HCT116 (cell line): ENCODE data around the gene CAMK2G. TPM values are rescaled to one million over a fixed set of nuclear protein-coding genes. Genes with fewer than 3 reads are reported as not detected.
A peak's percentile ranks its signal among the peaks of the same experiment; 100 is the strongest.

Experiments used
- ATAC-seq: fragments of 200-7000 bp; cut with Tn5 transposase; 2 replicates; pipeline ENCODE4 v1.9.1; 2020; ENCODE audit warnings: mild to moderate bottlenecking, moderate library complexity
- Bru-seq: library from RNA; stranded (reverse); fragments of 400-500 nt; gene quantifications from one replicate; lab custom pipeline; 2021; lab: Mats Ljungman, UMichigan
- BruChase-seq, 2 experiments: library from RNA; stranded (reverse); fragments of 400-500 nt; gene quantifications; one replicate each; lab custom pipeline; 2021; lab: Mats Ljungman, UMichigan
- BruUV-seq: library from RNA; stranded (reverse); fragments of 400-500 nt; replicated peaks from 2 replicates; lab custom pipeline; 2021; lab: Mats Ljungman, UMichigan
- CTCF ChIA-PET: fragments of 300-600 bp; sonication (Branson Sonifier 250); formaldehyde crosslinking; loops from one replicate; lab custom pipeline; 2021; ENCODE audit warnings: antibody characterized with exemption; lab: Charles Lee
- POLR2A ChIA-PET: fragments of 300-600, 350-600 bp; sonication (Branson Sonifier 250); formaldehyde crosslinking; loops from one replicate; lab custom pipeline; 2021; ENCODE audit warnings: antibody characterized with exemption; lab: Charles Lee
- RAD21 ChIA-PET, 2 experiments: fragments of 300-600 bp; sonication (Branson Sonifier 250); formaldehyde crosslinking; loops; one replicate each; lab custom pipeline; 2023; ENCODE audit warnings: low total read pairs in 2 of 2; ENCODE audit not compliant: uncharacterized antibody in 2 of 2, unreplicated experiment in 2 of 2, low non-redundant PET in 1 of 2; lab: Charles Lee
- DNase-seq: peaks from one replicate; pipeline ENCODE4 v3.0.0-alpha.2; 2010; ENCODE audit warnings: low read depth, low spot score
- H2AFZ ChIP-seq: fragments of 200-600 bp; shearing (Covaris generic), sonication (generic); 2 replicates; pipeline ENCODE4 v1.6.1; 2017; ENCODE audit warnings: low read depth, mixed run types, mixed read lengths, antibody characterized with exemption, low read length; ENCODE audit not compliant: poor library complexity, severe bottlenecking
- H3K27ac ChIP-seq: 2 replicates; pipeline ENCODE4 v1.5.1; 2012; ENCODE audit warnings: low read depth, low read length
- H3K27me3 ChIP-seq: fragments of 200-600 bp; sonication (generic); 2 replicates; pipeline ENCODE4 v1.6.1; 2016; ENCODE audit warnings: mixed run types, low read length, mixed read lengths; ENCODE audit not compliant: insufficient read depth
- H3K36me3 ChIP-seq, 2 experiments: fragments of 200-500 bp in 1 of 2; fragments of 200-600 bp in 1 of 2; sonication (Bioruptor generic) in 1 of 2; sonication (generic) in 1 of 2; 2 replicates each; pipeline versions ENCODE4 v1.5.1 to v1.6.1; 2014 to 2016; ENCODE audit warnings: low read length in 2 of 2, inconsistent platforms in 1 of 2, mixed read lengths in 1 of 2, mixed run types in 1 of 2; ENCODE audit not compliant: insufficient read depth in 2 of 2, control insufficient read depth in 1 of 2
- H3K4me1 ChIP-seq, 2 experiments: fragments of 200-600 bp in 1 of 2; sonication (generic) in 1 of 2; 2 replicates each; pipeline versions ENCODE4 v1.5.1 to v1.6.1; 2012 to 2017; ENCODE audit warnings: low read length in 2 of 2, inconsistent platforms in 1 of 2, mild to moderate bottlenecking in 1 of 2, mixed read lengths in 1 of 2, mixed run types in 1 of 2, moderate library complexity in 1 of 2; ENCODE audit not compliant: insufficient read depth in 2 of 2, control insufficient read depth in 1 of 2
- H3K4me2 ChIP-seq: fragments of 200-600 bp; sonication (generic); 2 replicates; pipeline ENCODE4 v1.6.1; 2017; ENCODE audit warnings: mixed run types, low read length, mixed read lengths
- H3K4me3 ChIP-seq, 2 experiments: fragments of 200-600 bp in 1 of 2; sonication (generic) in 1 of 2; replicated peaks in 1 of 2; 2 replicates each; pipeline ENCODE4 v1.5.1; 2011 to 2016; ENCODE audit warnings: low read length in 2 of 2, control low read depth in 1 of 2, low read depth in 1 of 2, mild to moderate bottlenecking in 1 of 2, mixed read lengths in 1 of 2, mixed run types in 1 of 2
- H3K79me2 ChIP-seq: fragments of 200-600 bp; sonication (generic); 2 replicates; pipeline ENCODE4 v1.6.1; 2017; ENCODE audit warnings: mild to moderate bottlenecking, mixed run types, low read length, moderate library complexity, mixed read lengths; ENCODE audit not compliant: insufficient read depth
- H3K9ac ChIP-seq: fragments of 200-600 bp; sonication (generic); 2 replicates; pipeline ENCODE4 v1.6.1; 2016; ENCODE audit warnings: low read length, mixed read lengths
- H3K9me2 ChIP-seq: fragments of 200-600 bp; sonication (generic), shearing (Covaris generic); 2 replicates; pipeline ENCODE4 v1.6.1; 2017; ENCODE audit warnings: mixed run types, mild to moderate bottlenecking, moderate library complexity; ENCODE audit not compliant: insufficient read depth
- H3K9me3 ChIP-seq, 2 experiments: fragments of 200-500 bp in 1 of 2; fragments of 200-600 bp in 1 of 2; sonication (Bioruptor generic) in 1 of 2; sonication (generic) in 1 of 2; 2 replicates each; pipeline ENCODE4 v1.6.1; 2014 to 2017; ENCODE audit warnings: low read length in 2 of 2, mixed read lengths in 2 of 2, inconsistent platforms in 1 of 2, low read depth in 1 of 2, mild to moderate bottlenecking in 1 of 2, mixed run types in 1 of 2, moderate library complexity in 1 of 2; ENCODE audit not compliant: control insufficient read depth in 1 of 2, insufficient read depth in 1 of 2
- H4K20me1 ChIP-seq: fragments of 200-600 bp; sonication (generic), shearing (Covaris generic); 2 replicates; pipeline ENCODE4 v1.6.1; 2017; ENCODE audit warnings: mixed run types, mild to moderate bottlenecking, moderate library complexity; ENCODE audit not compliant: insufficient read depth
- CEBPB ChIP-seq: IDR thresholded peaks from 2 replicates; pipeline ENCODE4 v1.6.1; 2012; ENCODE audit warnings: low read depth
- POLR2A ChIP-seq: IDR thresholded peaks from 2 replicates; pipeline ENCODE4 v1.7.0; 2011; ENCODE audit warnings: borderline replicate concordance; ENCODE audit not compliant: insufficient read depth, insufficient read length; ENCODE audit errors: extremely low read depth
- POLR2AphosphoS5 ChIP-seq: IDR thresholded peaks from 2 replicates; pipeline ENCODE4 v1.6.1; 2011; ENCODE audit warnings: mild to moderate bottlenecking, low read depth, low read length, moderate library complexity
- TCF7L2 ChIP-seq: IDR thresholded peaks from 2 replicates; pipeline ENCODE4 v1.7.0; 2011; ENCODE audit warnings: borderline replicate concordance, inconsistent platforms; ENCODE audit not compliant: insufficient read depth, insufficient read length; ENCODE audit errors: extremely low read depth
- intact Hi-C: fragments of 100-400 bp; cut with micrococcal nuclease; formaldehyde crosslinking; loops from 2 replicates; pipeline ENCODE4 v1.10.0; 2022
- long read RNA-seq: library from polyadenylated mRNA; unstranded; transcript quantifications from one replicate; pipeline ENCODE4 v2.0.0, GENCODE V29; 2021; ENCODE audit not compliant: unreplicated experiment
- polyA plus RNA-seq: library from polyadenylated mRNA; unstranded; fragments of >200 nt; gene quantifications from 2 replicates; pipeline ENCODE4 v1.2.1, GENCODE V29; 2012; ENCODE audit warnings: missing spikeins
- total RNA-seq: library from RNA; stranded (reverse); gene quantifications from one replicate; pipeline ENCODE4 v1.2.1, GENCODE V29; 2021; ENCODE audit not compliant: unreplicated experiment
- TF ChIP-seq, protein P1 (sequence below), 3 experiments: fragments of 200-600 bp in 1 of 3; sonication (generic) in 1 of 3; IDR thresholded peaks in 2 of 3; conservative IDR thresholded peaks in 1 of 3; 2 replicates each; pipeline ENCODE4 v1.5.1; 2012 to 2017; ENCODE audit warnings: low read depth in 2 of 3, low read length in 2 of 3, antibody characterized with exemption in 1 of 3, borderline replicate concordance in 1 of 3, control low read depth in 1 of 3, mild to moderate bottlenecking in 1 of 3, mixed read lengths in 1 of 3, mixed run types in 1 of 3, moderate library complexity in 1 of 3; ENCODE audit not compliant: insufficient read depth in 1 of 3
- TF ChIP-seq, protein P2 (sequence below): IDR thresholded peaks from 2 replicates; pipeline ENCODE4 v1.6.1; 2012
- TF ChIP-seq, protein P3 (sequence below): IDR thresholded peaks from 2 replicates; pipeline ENCODE4 v1.6.1; 2011; ENCODE audit warnings: mild to moderate bottlenecking, low read length, moderate library complexity; ENCODE audit not compliant: insufficient replicate concordance; ENCODE audit errors: extremely low read depth
- TF ChIP-seq, protein P4 (sequence below): IDR thresholded peaks from 2 replicates; pipeline ENCODE4 v1.6.1; 2012; ENCODE audit warnings: low read depth

CAMK2G gene
- total RNA-seq: 28.3 TPM
- polyA plus RNA-seq: 23.4 and 24.6 TPM in 2 replicates
- percentile 64 among the genes with signal in this experiment for Bru-seq, nascent RNA
- BruChase-seq, experiment 1, labeled RNA remaining after a 6-hour chase: percentile 71 among the genes with signal in this experiment
- percentile 72 among the genes with signal in this experiment for BruChase-seq, experiment 2, labeled RNA remaining after a 2-hour chase
- long read RNA-seq, partial matches to known transcripts: 5 of 26 reads
- long read RNA-seq, other reads (novel, unspliced or antisense): 18 of 26 reads

DNA sequence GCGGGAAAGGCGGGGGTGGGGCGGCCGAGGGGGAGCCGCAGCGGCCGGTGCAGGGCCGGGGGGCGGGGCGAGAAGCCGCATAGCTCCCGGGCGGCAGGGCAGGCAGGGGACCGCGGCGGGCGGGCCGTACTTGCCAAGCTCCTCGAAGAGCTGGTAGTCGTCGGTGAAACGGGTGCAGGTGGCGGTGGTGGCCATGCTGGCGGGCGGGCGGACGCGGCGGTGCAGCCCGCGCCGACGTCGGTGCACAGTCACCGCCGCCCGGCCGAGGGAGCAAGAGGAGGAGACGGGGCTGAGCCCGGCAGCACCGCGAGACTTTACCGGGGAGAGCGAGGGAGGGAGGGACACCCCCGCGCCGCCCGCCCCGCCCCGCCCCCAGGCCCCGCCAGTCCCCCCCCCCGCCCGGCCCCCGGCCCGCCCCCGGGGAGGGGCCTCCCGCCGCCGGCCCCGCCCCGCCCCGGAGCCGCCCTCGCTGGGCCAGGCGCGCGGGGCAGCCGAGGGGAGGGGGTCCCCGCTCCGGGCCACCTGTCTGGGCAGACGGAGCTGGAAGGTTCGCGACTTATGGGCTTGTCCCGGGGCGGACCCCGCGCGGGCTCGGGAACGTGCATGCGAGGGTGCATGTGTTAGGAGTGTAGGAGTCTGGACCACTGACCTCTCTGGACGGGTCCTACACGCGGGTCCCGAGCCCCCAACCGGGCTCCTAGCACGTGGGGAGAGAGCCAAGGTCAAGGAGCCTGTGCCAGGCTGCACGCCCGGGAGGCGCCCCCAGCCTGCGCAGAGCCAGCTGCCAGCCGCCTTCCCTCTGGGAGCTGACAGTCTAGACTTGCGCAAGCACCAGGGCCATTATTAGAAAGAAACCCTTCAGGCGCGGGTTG lies at the start of gene CAMK2G:
CAMK2G (minus strand) TSS at position 289 of the 872 bp plus-strand sequence; CDS start at position 195, 94 bp downstream.
- H3K79me2 ChIP-seq: peaks cover 35% of the 10 kb centered on the region
- no peaks in the 10 kb centered on the region for H3K9me2 ChIP-seq
- ChIA-PET CTCF (interaction anchor here (1.1 kb wide), 1 partner anchor 111 kb away, joined by 3 read pairs; no protein-coding TSS in a partner anchor), RAD21 (interaction anchor here in 1 of 2 experiments (1.0 kb wide), 1 partner anchor 1361 kb away, joined by 3 read pairs; the partner anchor contains the start of gene COMTD1), POLR2A (no interaction called here)
- peak within 1 kb of the TSS; percentile 67; the same call in 1 of the 2 replicates for H3K27ac ChIP-seq
- ATAC-seq (peak; percentile 93), DNase-seq (no peak)
- H3K4me2 ChIP-seq: peak within 1 kb of the TSS; percentile 92
- H3K27me3 ChIP-seq: no peaks in the 10 kb centered on the region
- peaks cover 6 to 12% of the 10 kb centered on the region in 2 experiments; a peak in 3 of 4 replicates for H3K36me3 ChIP-seq
- H3K9ac ChIP-seq: peak within 1 kb of the TSS; percentile 62
- no peak within 1 kb of the TSS for H2AFZ ChIP-seq
- no peaks in the 10 kb centered on the region for H4K20me1 ChIP-seq
- TF ChIP-seq, protein P1, sequence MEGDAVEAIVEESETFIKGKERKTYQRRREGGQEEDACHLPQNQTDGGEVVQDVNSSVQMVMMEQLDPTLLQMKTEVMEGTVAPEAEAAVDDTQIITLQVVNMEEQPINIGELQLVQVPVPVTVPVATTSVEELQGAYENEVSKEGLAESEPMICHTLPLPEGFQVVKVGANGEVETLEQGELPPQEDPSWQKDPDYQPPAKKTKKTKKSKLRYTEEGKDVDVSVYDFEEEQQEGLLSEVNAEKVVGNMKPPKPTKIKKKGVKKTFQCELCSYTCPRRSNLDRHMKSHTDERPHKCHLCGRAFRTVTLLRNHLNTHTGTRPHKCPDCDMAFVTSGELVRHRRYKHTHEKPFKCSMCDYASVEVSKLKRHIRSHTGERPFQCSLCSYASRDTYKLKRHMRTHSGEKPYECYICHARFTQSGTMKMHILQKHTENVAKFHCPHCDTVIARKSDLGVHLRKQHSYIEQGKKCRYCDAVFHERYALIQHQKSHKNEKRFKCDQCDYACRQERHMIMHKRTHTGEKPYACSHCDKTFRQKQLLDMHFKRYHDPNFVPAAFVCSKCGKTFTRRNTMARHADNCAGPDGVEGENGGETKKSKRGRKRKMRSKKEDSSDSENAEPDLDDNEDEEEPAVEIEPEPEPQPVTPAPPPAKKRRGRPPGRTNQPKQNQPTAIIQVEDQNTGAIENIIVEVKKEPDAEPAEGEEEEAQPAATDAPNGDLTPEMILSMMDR (IDR thresholded peaks at IDR 0.05 in 2 of 3, conservative IDR thresholded peaks at IDR 0.05 in 1 of 3; ENCODE audit: borderline replicate concordance in 1 of 3, insufficient read depth in 1 of 3, low read depth in 2 of 3, low read length in 2 of 3): no peak
- TF ChIP-seq, protein P2, sequence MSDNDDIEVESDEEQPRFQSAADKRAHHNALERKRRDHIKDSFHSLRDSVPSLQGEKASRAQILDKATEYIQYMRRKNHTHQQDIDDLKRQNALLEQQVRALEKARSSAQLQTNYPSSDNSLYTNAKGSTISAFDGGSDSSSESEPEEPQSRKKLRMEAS: peak; percentile 57
- TF ChIP-seq, protein P3, sequence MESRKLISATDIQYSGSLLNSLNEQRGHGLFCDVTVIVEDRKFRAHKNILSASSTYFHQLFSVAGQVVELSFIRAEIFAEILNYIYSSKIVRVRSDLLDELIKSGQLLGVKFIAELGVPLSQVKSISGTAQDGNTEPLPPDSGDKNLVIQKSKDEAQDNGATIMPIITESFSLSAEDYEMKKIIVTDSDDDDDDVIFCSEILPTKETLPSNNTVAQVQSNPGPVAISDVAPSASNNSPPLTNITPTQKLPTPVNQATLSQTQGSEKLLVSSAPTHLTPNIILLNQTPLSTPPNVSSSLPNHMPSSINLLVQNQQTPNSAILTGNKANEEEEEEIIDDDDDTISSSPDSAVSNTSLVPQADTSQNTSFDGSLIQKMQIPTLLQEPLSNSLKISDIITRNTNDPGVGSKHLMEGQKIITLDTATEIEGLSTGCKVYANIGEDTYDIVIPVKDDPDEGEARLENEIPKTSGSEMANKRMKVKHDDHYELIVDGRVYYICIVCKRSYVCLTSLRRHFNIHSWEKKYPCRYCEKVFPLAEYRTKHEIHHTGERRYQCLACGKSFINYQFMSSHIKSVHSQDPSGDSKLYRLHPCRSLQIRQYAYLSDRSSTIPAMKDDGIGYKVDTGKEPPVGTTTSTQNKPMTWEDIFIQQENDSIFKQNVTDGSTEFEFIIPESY: peak; percentile 84
- TF ChIP-seq, protein P4, sequence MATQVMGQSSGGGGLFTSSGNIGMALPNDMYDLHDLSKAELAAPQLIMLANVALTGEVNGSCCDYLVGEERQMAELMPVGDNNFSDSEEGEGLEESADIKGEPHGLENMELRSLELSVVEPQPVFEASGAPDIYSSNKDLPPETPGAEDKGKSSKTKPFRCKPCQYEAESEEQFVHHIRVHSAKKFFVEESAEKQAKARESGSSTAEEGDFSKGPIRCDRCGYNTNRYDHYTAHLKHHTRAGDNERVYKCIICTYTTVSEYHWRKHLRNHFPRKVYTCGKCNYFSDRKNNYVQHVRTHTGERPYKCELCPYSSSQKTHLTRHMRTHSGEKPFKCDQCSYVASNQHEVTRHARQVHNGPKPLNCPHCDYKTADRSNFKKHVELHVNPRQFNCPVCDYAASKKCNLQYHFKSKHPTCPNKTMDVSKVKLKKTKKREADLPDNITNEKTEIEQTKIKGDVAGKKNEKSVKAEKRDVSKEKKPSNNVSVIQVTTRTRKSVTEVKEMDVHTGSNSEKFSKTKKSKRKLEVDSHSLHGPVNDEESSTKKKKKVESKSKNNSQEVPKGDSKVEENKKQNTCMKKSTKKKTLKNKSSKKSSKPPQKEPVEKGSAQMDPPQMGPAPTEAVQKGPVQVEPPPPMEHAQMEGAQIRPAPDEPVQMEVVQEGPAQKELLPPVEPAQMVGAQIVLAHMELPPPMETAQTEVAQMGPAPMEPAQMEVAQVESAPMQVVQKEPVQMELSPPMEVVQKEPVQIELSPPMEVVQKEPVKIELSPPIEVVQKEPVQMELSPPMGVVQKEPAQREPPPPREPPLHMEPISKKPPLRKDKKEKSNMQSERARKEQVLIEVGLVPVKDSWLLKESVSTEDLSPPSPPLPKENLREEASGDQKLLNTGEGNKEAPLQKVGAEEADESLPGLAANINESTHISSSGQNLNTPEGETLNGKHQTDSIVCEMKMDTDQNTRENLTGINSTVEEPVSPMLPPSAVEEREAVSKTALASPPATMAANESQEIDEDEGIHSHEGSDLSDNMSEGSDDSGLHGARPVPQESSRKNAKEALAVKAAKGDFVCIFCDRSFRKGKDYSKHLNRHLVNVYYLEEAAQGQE: no peak
- TF ChIP-seq CEBPB: peak; percentile 95
- peak; percentile 73 for TF ChIP-seq POLR2AphosphoS5
- no peak for TF ChIP-seq POLR2A
- TF ChIP-seq TCF7L2: no peak
- H3K9me3 ChIP-seq: no peaks in the 10 kb centered on the region
- peak within 1 kb of the TSS; percentile 58 to 64 for H3K4me3 ChIP-seq
- H3K4me1 ChIP-seq: peaks cover 28 to 49% of the 10 kb centered on the region in 2 experiments
- BruUV-seq: no TSS peak
- intact Hi-C loops: loop anchor here (5.0 kb wide), 1 partner anchor 102 kb away; a partner anchor contains a TSS
